Germinal center (tissue), 1 donor: ENCODE measurements around the gene USP38.
"Not testable (repeated sequence)": the region's sequence is repeated elsewhere in the genome, so short reads cannot be mapped to it uniquely, and the experiment has no call there.

ENCODE experiments used
- DNase-seq: peaks from one replicate; pipeline ENCODE4 v3.0.0; 2012; ENCODE audit warnings: mixed read lengths, low spot score

The USP38 gene, protein sequence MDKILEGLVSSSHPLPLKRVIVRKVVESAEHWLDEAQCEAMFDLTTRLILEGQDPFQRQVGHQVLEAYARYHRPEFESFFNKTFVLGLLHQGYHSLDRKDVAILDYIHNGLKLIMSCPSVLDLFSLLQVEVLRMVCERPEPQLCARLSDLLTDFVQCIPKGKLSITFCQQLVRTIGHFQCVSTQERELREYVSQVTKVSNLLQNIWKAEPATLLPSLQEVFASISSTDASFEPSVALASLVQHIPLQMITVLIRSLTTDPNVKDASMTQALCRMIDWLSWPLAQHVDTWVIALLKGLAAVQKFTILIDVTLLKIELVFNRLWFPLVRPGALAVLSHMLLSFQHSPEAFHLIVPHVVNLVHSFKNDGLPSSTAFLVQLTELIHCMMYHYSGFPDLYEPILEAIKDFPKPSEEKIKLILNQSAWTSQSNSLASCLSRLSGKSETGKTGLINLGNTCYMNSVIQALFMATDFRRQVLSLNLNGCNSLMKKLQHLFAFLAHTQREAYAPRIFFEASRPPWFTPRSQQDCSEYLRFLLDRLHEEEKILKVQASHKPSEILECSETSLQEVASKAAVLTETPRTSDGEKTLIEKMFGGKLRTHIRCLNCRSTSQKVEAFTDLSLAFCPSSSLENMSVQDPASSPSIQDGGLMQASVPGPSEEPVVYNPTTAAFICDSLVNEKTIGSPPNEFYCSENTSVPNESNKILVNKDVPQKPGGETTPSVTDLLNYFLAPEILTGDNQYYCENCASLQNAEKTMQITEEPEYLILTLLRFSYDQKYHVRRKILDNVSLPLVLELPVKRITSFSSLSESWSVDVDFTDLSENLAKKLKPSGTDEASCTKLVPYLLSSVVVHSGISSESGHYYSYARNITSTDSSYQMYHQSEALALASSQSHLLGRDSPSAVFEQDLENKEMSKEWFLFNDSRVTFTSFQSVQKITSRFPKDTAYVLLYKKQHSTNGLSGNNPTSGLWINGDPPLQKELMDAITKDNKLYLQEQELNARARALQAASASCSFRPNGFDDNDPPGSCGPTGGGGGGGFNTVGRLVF

DNA sequence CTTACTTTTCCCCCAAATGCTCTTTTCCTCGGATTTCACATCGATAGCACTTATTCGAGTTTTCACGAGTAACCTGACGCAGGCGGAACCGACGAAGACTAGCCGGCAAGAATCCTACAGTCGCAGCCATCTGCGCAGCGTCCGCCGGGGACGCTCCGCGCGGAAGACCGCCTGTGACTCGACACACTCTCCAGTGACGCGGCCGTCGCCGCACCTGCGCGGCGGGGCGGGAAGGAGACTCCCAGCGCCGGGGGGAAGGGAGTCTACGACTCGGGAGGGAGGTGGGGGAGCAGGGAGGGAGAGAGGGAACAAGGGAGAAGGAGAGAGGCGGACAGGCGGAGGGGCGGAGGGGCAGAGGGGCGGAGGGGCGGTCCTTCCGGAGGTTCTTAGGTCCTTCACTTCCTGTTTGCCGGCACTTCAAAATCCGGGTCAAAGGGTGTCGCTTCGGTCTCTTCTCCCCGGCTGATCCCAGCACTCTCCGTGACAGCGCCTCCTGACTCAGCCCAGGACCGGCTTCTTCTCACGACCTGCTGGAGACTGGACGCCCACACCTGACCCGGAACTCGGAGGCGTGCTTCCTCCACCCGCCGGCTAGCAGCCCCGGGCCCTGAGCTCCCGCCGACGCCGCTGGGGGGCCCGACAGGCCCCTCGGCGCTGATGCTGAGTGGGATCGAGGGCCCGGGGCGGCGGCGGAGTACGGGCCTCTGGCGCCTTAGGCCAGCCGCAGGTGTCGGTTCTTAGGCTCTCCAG is at the start of gene USP38:
Gene USP38, plus strand, starts transcription at position 415 of the 750 bp plus-strand sequence. CDS start 534 bp downstream, outside the sequence.
- peak; percentile 75 for DNase-seq

DNA sequence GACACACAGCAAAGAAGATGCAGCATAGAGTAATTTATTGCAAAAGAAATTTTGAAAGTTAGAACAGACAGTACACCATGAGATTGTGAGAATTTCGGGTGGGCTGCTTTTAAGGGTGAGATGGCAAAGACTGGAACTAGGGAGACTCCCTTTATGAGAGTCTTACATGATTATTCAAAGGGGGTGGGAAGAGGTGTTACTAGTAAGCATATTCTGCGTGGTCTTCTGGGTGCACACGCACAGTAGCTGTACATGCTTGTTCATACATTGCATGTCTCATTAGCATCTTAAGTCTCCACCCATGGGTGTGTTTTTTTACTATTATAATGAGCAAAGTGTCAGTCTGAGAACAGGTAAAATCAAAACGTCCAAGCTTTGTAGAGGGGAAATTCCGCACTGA is 49.4 kb upstream of the USP38 start:
- no peak for DNase-seq

DNA sequence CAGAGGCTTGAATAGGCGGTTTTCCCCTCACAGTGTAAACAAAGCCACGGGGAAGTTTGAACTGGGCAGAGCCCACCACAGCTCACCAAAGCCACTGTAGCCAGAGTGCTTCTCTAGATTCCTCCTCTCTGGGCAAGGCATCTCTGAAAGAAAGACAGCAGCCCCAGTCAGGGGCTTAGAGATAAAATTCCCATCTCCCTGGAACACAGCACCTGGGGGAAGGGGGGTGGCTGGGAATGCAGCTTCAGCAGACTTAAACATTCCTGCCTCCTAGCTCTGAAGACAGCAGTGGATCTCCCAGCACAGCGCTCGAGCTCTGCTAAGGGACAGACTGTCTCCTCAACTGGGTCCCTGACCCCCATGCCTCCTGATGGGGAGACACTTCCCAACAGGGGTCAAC is 44.0 kb upstream of the USP38 start:
- DNase-seq: no peak

DNA sequence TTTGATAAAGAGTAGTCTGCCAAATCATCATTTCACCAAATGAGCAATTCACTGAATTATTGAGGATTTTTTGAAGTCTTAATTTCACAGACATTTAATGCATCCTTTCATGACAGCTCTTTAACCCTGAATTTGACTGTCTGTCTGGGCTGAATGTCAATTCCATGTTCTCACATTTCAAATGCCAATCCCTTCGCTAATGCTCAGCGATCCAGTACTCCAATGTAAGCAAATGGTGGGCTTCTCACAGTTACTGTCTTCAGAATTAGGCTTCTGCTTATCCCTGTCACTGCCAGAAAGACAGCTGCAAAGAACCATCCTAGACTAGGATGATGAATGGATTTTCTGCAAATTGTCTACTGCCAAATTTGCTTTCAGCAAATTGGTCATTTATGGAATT is 36.2 kb upstream of the USP38 start:
- DNase-seq: no peak

DNA sequence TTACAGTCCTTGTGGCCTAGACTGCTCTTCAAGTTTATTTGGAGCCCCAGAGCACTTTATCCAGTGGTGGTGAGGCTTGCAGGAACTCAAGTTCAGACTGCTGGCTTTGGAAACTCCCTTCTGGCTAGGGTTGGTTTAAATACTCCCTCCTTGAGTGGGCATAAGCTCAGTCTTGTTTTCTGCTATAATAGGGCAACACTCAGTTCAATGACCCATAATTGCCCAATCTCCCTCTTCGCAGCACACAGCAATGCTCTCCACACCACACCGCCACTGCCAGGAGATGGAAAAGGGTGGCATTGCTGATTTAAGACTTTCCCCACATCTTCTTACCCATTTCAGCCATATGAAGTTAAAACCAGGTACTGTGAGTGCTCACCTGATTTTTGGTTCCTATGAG is 27.9 kb upstream of the USP38 start:
- no peak for DNase-seq

DNA sequence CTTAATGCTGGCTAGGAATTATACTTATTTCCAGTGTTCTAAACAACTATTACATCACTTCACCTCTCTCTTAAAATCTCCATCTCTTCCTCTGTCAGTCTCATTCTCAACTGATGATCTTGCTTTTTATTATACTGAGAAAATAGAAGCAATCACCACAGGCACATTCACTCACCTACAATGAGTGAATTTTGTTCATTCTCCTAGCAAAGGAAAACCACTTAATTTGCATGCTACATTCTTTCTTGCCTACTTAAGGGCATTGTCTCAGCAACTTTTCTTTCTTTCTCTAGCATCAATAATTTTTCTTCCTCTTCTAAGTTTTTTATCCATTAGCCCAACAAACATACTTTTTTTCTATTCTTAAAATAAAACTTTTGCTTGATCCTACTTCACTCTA is 21.1 kb upstream of the USP38 start:
- no peak for DNase-seq

DNA sequence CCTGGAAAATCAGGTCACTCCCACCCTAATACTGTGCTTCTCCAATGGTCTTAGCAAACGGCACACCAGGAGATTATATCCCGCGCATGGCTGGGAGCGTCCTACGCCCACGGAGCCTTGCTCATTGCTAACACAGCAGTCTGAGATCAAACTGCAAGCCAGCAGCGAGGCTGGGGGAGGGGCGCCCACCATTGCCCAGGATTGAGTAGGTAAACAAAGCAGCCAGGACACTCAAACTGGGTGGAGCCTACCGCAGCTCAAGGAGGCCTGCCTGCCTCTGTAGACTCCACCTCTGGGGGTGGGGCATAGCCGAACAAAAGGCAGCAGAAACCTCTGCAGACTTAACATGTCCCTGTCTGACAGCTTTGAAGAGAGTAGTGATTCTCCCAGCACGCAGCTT is 18.0 kb upstream of the USP38 start:
- not testable (repeated sequence) for DNase-seq

DNA sequence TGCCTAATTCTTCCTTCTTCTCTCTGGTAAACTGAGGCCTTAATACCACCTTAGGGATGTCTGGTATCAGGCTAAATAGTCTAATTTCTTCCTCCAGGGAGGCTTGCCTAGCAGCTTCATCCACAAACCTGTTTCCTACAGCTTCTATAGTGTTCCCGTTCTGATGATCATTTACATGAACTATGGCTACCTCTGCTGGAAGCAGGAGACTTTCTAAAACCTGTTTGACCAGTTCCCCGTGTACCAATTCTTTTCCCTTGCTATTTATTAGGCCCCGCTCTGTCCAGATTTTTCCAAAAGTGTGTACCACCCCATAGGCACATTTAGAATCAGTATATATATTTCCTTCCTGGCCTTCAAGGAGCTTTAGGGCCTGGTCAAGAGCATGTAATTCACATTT is 5.8 kb upstream of the USP38 start:
- no peak for DNase-seq

DNA sequence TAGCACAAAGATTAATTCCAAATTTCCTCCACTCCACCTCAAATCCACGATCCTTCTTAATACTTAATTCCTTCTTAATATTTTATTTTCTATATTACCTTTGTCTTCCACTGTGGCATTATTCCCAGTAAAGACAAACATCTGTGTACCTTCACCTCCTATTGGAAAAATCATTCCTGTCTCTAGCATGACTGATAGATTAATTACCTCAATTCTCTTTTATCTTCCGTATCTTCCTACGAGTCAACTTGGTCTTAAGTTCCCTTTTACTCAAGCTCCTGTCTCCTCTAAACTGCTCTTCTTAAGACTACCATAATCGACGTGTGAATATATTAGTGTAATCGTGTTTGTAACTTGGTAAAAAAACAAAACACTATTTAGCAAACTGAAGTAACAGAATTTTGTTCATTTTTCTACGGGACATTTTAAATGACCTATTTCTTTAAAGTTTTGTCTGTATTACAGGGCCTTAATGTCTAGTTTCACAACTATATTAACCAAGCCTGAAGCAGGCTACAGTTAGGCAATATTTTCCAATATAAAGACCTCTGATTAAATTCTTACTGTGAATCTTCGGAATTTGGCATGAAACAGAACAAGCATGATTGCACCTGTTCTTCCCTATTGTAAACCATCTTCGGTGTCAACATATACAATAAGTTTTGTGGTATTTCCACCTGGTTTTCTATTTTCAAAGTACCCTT is 1.1 kb upstream of the USP38 start:
- DNase-seq: no peak

DNA sequence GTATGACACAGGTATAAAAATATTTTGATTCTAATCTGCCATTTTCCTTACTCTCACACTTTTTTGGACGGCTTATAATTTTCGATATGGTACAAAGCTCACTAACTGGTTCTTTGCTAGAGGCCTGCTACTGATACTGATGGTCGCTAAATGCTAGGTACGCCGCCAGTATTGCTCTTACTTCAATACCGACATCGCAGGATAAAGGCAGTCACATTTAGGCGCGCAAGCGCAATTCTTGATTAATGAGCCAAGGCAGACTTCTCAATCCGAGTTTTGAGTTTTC is 557 bp upstream of the USP38 start:
- no peak for DNase-seq

DNA sequence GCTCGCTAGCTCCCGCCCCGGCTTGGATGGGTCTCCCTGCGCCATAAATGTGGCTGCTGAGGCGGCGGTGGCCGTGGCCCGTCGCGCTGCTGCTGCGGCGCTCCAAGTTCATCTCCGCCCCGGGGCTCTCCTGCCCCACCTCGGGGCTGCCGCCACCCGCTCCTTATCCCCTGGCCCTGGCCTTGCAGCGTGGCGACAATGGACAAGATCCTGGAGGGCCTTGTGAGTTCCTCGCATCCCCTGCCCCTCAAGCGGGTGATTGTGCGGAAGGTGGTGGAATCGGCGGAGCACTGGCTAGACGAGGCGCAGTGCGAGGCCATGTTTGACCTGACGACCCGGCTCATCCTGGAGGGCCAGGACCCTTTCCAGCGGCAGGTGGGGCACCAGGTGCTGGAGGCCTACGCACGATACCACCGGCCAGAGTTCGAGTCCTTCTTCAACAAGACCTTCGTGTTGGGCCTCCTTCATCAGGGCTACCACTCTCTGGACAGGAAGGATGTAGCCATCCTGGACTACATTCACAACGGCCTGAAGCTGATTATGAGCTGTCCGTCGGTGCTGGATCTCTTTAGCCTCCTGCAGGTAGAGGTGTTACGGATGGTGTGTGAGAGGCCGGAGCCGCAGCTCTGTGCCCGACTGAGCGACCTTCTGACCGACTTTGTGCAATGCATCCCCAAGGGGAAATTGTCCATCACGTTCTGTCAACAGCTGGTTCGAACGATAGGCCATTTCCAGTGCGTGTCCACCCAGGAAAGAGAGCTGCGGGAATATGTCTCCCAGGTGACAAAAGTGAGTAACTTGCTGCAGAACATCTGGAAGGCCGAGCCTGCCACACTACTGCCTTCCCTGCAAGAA is 763 bp downstream of the USP38 start:
- peak; percentile 15 for DNase-seq

DNA sequence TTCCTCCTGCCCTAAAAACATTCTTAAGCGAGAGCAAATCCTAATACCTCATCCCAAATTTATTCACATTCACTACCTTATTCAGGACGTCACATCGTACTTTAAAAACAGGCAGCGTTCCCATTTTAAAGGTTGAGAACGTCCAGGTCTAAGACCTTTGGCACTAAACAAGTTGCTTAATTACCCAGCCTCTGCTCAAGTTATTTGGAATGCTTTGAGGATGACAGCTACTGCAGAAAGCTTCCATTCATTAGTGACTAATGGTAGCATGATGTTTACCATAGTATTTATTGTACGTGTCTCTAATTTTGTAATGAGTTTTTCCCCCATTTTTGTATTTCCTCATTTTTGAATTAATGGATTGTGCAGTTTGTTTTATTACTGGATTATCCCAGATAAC is 1.5 kb downstream of the USP38 start:
- DNase-seq: no peak

DNA sequence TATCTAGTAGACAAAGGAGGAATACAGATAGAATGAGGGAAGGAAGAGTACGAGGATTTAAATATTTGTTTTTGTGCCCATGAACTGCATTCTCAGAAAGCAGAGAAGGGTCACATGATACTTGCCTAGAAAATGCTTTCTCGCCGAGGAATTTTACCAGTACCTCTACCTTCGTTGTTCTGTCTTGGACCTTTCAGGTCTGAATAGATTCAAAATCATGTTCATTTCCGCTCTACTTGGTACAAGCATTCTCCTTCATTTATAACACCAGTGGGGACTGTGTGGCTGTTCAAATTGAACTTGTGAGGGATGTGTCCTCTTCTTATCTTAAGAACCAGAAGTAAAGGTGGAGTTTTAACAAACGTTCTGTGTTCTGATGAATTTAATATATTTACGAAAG is 1.9 kb downstream of the USP38 start:
- no peak for DNase-seq

DNA sequence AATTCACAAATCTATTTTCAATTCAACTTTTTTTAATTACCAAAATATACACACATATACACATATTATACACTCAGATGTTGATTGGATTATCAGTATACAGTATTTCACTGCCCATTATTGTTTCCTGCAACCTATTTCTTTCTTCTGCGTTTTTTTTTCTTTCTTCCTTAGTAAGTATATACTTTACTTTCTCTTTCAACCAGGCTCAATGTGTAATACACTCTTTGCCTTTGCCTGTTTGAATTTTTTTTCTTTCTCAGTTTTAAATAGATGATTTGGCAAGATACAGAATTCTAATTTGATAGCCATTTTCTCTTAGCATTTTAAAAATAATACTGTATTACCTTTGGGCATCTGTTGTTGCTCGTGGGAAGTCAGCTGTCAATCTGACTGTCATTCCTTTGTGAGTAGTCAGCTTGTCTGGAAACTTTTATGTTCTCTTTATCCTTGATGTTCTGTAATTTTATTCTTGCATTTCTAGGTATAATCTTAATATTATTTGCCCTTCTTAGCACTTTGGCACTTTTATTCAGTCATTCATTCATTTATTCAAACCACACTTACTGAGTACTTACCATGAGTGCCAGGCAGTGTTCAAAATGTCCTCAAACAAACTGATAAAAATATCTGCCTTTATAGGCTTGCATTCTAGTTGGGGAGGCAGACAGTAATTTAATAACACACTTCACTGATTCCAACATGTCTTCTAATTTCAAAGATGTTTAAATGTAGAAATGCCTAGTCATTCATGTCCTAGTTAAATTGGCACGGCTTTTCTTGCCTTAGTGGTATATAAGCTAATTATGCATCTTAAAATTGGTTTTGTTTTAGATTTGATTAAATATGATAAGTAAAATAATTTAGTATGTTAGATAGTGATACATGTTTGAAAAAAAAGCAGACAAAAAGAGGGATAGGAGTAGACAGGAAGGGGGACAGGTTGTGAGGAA is 3.7 kb downstream of the USP38 start:
- DNase-seq: no peak

DNA sequence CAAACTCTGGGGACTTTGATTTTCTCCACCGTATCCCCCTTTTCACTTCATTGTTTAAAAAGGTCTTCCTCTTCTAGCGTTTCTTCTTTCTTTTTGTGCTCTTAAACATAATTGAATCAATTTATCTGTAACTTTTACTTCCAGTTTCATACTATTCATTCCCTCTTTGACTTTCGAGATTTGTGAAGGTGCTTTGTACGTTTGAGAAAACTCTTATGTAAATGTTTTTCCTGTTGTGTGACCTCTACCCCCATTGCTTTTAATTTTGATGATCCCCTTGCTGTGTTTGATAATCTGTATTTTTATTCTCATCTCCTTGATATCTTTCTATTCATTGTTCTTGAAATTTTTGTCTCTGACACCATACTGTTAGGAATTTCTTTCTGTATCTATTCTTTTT is 4.8 kb downstream of the USP38 start:
- DNase-seq: no peak

DNA sequence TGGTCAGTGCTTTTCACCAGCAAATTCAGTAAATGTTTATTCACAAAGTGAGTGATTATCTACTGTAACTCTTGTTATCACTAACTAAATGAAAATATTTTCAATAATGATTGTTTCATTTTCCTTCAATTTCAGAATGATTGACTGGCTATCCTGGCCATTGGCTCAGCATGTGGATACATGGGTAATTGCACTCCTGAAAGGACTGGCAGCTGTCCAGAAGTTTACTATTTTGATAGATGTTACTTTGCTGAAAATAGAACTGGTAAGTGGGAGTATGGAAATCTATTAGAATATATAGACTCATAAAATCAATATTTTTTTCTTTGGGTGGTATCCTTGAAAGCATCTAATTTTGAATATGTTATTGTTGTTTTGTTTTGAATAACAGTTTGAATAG is 10.9 kb downstream of the USP38 start:
- no peak for DNase-seq

DNA sequence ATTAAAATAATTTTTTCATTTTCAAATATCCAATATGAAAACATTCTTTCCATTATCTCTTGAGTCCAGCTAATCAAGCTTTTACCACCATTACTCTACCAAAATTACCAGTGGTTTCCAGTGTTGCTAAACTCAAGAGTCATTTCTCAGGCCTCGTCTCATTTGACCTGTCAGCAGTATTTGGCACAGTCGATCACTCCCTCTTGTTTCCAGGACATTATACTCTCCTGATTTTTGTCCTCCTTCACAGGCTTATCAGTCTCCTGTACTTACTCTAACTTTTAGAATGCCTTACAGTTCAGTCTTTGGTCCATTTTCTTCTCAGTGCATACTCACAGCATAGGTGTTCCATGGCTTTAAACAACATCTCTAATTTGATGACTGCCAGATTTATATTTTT is 11.6 kb downstream of the USP38 start:
- no peak for DNase-seq

DNA sequence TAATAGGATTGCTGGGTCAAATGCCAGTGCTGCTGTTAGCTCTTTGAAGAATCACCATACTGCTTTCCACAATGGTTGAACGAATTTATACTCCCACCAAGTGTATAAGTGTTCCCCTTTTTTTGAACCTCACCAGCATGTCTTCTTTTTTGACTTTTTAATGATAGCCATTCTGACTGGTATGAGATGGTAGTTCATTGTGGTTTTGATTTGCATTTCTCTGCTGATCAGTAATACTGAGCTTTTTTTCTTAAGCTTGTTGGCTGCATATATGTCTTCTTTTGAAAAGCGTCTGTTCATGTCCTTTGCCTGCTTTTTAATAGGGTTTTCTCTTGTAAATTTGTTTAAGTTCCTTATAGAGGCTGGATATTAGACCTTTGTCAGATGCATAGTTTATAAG is 14.8 kb downstream of the USP38 start:
- DNase-seq: no peak

DNA sequence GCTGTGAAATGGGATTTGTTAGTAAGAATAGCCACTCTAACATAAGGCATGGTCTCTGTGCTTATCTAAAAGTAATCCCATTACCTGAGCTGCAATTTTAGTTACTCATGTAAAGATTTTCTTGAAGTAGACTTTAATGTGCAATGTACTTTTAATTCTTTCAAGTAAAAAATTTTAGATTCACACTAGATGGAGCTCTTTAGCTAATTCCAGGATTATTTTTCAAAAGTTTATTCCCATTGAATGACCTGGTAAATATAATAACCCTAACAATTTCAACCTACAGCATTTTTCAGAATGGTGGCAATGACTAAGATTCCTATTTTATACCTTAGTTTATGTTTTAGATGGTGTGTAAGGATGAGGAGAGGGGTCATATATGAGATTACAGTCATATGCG is 18.1 kb downstream of the USP38 start:
- DNase-seq: no peak

DNA sequence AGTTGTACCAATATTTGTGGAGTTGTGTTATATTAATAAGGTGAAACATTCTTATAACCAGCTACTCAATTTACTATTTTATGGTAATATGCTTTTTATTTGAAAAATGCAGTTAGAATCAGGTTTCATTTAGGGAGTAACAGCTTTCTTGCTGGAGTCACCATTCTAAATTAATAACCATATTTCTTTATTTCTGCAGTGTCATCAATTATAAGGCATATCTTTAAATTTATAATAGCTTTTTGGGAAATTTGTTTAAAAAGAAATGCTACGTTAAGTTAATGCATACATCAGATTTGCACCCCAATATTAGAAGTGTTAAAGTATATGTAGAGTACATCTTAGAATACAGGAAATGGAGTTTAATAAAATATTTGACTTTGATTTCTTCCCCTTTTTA is 18.9 kb downstream of the USP38 start:
- no peak for DNase-seq
